Astrocyte (in vitro differentiated cells and primary cell): ENCODE results near the gene RSPH10B. TPM values are rescaled to one million over a fixed set of nuclear protein-coding genes. Genes with fewer than 3 reads are reported as not detected.
"Not testable (repeated sequence)": the region's sequence is repeated elsewhere in the genome, so short reads cannot be mapped to it uniquely, and the experiment has no call there.

Experiments used
- DNase-seq: peaks from one replicate; pipeline ENCODE4 v3.0.0-alpha.2; 2010; ENCODE audit warnings: low read depth
- FAIRE-seq: peaks from 2 replicates; lab custom pipeline; 2011; peaks lifted over from hg19 to GRCh38; lab: Jason Lieb, UNC
- H2AFZ ChIP-seq: 2 replicates; pipeline ENCODE4 v1.6.0; 2012; ENCODE audit warnings: low read depth, low read length, inconsistent platforms
- H3K27ac ChIP-seq: 2 replicates; pipeline ENCODE4 v1.5.1; 2011; ENCODE audit warnings: low read depth, low read length, inconsistent platforms
- H3K27me3 ChIP-seq: 2 replicates; pipeline ENCODE4 v1.6.0; 2011; ENCODE audit warnings: low read length, inconsistent platforms; ENCODE audit not compliant: insufficient read depth
- H3K36me3 ChIP-seq: 2 replicates; pipeline ENCODE4 v1.5.1; 2011; ENCODE audit warnings: low read length, inconsistent platforms; ENCODE audit not compliant: insufficient read depth
- H3K4me1 ChIP-seq: 2 replicates; pipeline ENCODE4 v1.5.1; 2011; ENCODE audit warnings: low read length, inconsistent platforms; ENCODE audit not compliant: insufficient read depth
- H3K4me2 ChIP-seq: 2 replicates; pipeline ENCODE4 v1.6.0; 2012; ENCODE audit warnings: low read length, inconsistent platforms
- H3K4me3 ChIP-seq: 2 replicates; pipeline ENCODE4 v1.5.1; 2011; ENCODE audit warnings: low read depth, mild to moderate bottlenecking, low read length, inconsistent platforms; ENCODE audit not compliant: insufficient read depth
- H3K79me2 ChIP-seq: 2 replicates; pipeline ENCODE4 v1.6.0; 2012; ENCODE audit warnings: mild to moderate bottlenecking, low read length, inconsistent platforms; ENCODE audit not compliant: insufficient read depth
- H3K9ac ChIP-seq: 2 replicates; pipeline ENCODE4 v1.6.0; 2012; ENCODE audit warnings: mild to moderate bottlenecking, low read length, inconsistent platforms
- H3K9me3 ChIP-seq: 2 replicates; pipeline ENCODE4 v1.5.1; 2012; ENCODE audit warnings: low read depth, mild to moderate bottlenecking, low read length, inconsistent platforms; ENCODE audit not compliant: insufficient read depth
- H4K20me1 ChIP-seq: 2 replicates; pipeline ENCODE4 v1.6.0; 2012; ENCODE audit warnings: low read length, inconsistent platforms; ENCODE audit not compliant: insufficient read depth
- H3K27ac Mint-ChIP-seq: one replicate; pipeline ENCODE4 v1.8.0; 2021; ENCODE audit warnings: mild to moderate bottlenecking, mixed read lengths; ENCODE audit not compliant: unreplicated experiment
- H3K27me3 Mint-ChIP-seq: one replicate; pipeline ENCODE4 v1.8.0; 2021; ENCODE audit warnings: low read depth, mixed read lengths; ENCODE audit not compliant: unreplicated experiment
- H3K36me3 Mint-ChIP-seq: one replicate; pipeline ENCODE4 v1.8.0; 2021; ENCODE audit warnings: low read depth, mixed read lengths; ENCODE audit not compliant: unreplicated experiment
- H3K4me1 Mint-ChIP-seq: one replicate; pipeline ENCODE4 v1.8.0; 2021; ENCODE audit warnings: low read depth, mixed read lengths; ENCODE audit not compliant: unreplicated experiment
- H3K4me3 Mint-ChIP-seq: one replicate; pipeline ENCODE4 v1.8.0; 2021; ENCODE audit warnings: mild to moderate bottlenecking, moderate library complexity, mixed read lengths; ENCODE audit not compliant: unreplicated experiment
- H3K9me3 Mint-ChIP-seq: one replicate; pipeline ENCODE4 v1.8.0; 2021; ENCODE audit warnings: mild to moderate bottlenecking, mixed read lengths; ENCODE audit not compliant: unreplicated experiment
- total RNA-seq: library from RNA; stranded (reverse); gene quantifications from 2 replicates; pipeline ENCODE4 v1.2.1, GENCODE V29; 2021

RSPH10B gene
- total RNA-seq, 1 donor from 2014 or later = not detected

GRCh38 chr7:5884431-5884830 is 86.1 kb downstream of the RSPH10B start:
- not testable (repeated sequence) for H2AFZ ChIP-seq, H4K20me1 ChIP-seq, H3K4me3 ChIP-seq, H3K79me2 ChIP-seq, H3K27me3 Mint-ChIP-seq, H3K4me1 Mint-ChIP-seq, DNase-seq, H3K9ac ChIP-seq, H3K27ac Mint-ChIP-seq, H3K9me3 Mint-ChIP-seq, H3K36me3 Mint-ChIP-seq, H3K27me3 ChIP-seq, H3K4me1 ChIP-seq, H3K27ac ChIP-seq, FAIRE-seq, H3K36me3 ChIP-seq, H3K4me3 Mint-ChIP-seq, H3K4me2 ChIP-seq, H3K9me3 ChIP-seq

- not testable (repeated sequence) for H3K27me3 ChIP-seq, FAIRE-seq, H3K4me1 Mint-ChIP-seq, H3K9me3 ChIP-seq, DNase-seq, H3K36me3 ChIP-seq, H3K4me3 ChIP-seq, H3K27ac ChIP-seq, H4K20me1 ChIP-seq, H3K36me3 Mint-ChIP-seq, H3K9me3 Mint-ChIP-seq, H3K27me3 Mint-ChIP-seq, H3K27ac Mint-ChIP-seq, H3K4me2 ChIP-seq, H3K4me3 Mint-ChIP-seq, H3K4me1 ChIP-seq, H3K79me2 ChIP-seq, H3K9ac ChIP-seq, H2AFZ ChIP-seq
Observed at GRCh38 chr7:5880106-5880505, 90.4 kb downstream of the RSPH10B start.

- not testable (repeated sequence) for FAIRE-seq, H3K27me3 Mint-ChIP-seq
Observed at GRCh38 chr7:5879591-5879990, 90.9 kb downstream of the RSPH10B start.

More at GRCh38 chr7:5879591-5879990, 90.9 kb downstream of the RSPH10B start:
- H3K79me2 ChIP-seq, DNase-seq, H3K36me3 Mint-ChIP-seq, H3K4me3 ChIP-seq, H4K20me1 ChIP-seq, H3K36me3 ChIP-seq, H3K27ac ChIP-seq, H3K4me1 ChIP-seq, H3K27me3 ChIP-seq, H3K9ac ChIP-seq, H3K4me3 Mint-ChIP-seq, H3K27ac Mint-ChIP-seq, H3K9me3 ChIP-seq, H3K4me2 ChIP-seq, H3K4me1 Mint-ChIP-seq, H2AFZ ChIP-seq, H3K9me3 Mint-ChIP-seq: not testable (repeated sequence)

Other genes with a start within 250 kb of the RSPH10B start
- gene RNF216, start 189.0 kb downstream of the RSPH10B start, total RNA-seq = 45.1 and 46.8 TPM in 2 replicates
- not detected in 2 replicates for gene OCM, start 89.9 kb downstream of the RSPH10B start, total RNA-seq
- gene CCZ1, start 72.0 kb downstream of the RSPH10B start, total RNA-seq = 67.7 and 69.2 TPM in 2 replicates
- gene PMS2, start 38.4 kb upstream of the RSPH10B start, total RNA-seq = 15.3 and 17.8 TPM in 2 replicates
- gene AIMP2, start 38.6 kb upstream of the RSPH10B start, total RNA-seq = 46.9 and 48.3 TPM in 2 replicates
- gene ANKRD61, start 60.7 kb upstream of the RSPH10B start, total RNA-seq = 0.18 and 0.31 TPM in 2 replicates
- gene EIF2AK1, start 88.5 kb upstream of the RSPH10B start, total RNA-seq = 115 and 119 TPM in 2 replicates
- gene USP42, start 134.3 kb upstream of the RSPH10B start, total RNA-seq = 11.1 and 11.4 TPM in 2 replicates